HCT116 (cell line): ENCODE results near the gene SLC25A21.

ENCODE experiments used
- CEBPB ChIP-seq: IDR thresholded peaks from 2 replicates; pipeline ENCODE4 v1.6.1; 2012; ENCODE audit warnings: low read depth
- EGR1 ChIP-seq: IDR thresholded peaks from 2 replicates; pipeline ENCODE4 v1.6.1; 2012; ENCODE audit warnings: low read depth
- ELF1 ChIP-seq: IDR thresholded peaks from 2 replicates; pipeline ENCODE4 v1.6.1; 2012; ENCODE audit warnings: low read depth, borderline replicate concordance
- EZH2 ChIP-seq: fragments of 200-600 bp; sonication (generic); IDR thresholded peaks from 2 replicates; pipeline ENCODE4 v1.6.1; 2017; ENCODE audit warnings: antibody characterized with exemption, mixed run types
- EZH2phosphoT487 ChIP-seq: fragments of 200-600 bp; IDR thresholded peaks from 2 replicates; pipeline ENCODE4 v1.6.1; 2018; ENCODE audit warnings: antibody characterized with exemption, borderline replicate concordance
- POLR2AphosphoS5 ChIP-seq: IDR thresholded peaks from 2 replicates; pipeline ENCODE4 v1.6.1; 2011; ENCODE audit warnings: mild to moderate bottlenecking, low read depth, low read length, moderate library complexity
- SIN3A ChIP-seq: IDR thresholded peaks from 2 replicates; pipeline ENCODE4 v1.6.1; 2012; ENCODE audit warnings: low read depth
- SP1 ChIP-seq: IDR thresholded peaks from 2 replicates; pipeline ENCODE4 v1.6.1; 2012; ENCODE audit warnings: low read depth
- TCF7L2 ChIP-seq: IDR thresholded peaks from 2 replicates; pipeline ENCODE4 v1.7.0; 2011; ENCODE audit warnings: borderline replicate concordance, inconsistent platforms; ENCODE audit not compliant: insufficient read depth, insufficient read length; ENCODE audit errors: extremely low read depth
- TF ChIP-seq, protein P1 (sequence below), 3 experiments: fragments of 200-600 bp in 1 of 3; sonication (generic) in 1 of 3; IDR thresholded peaks in 2 of 3; conservative IDR thresholded peaks in 1 of 3; 2 replicates each; pipeline ENCODE4 v1.5.1; 2012 to 2017; ENCODE audit warnings: low read depth in 2 of 3, low read length in 2 of 3, antibody characterized with exemption in 1 of 3, borderline replicate concordance in 1 of 3, control low read depth in 1 of 3, mild to moderate bottlenecking in 1 of 3, mixed read lengths in 1 of 3, mixed run types in 1 of 3, moderate library complexity in 1 of 3; ENCODE audit not compliant: insufficient read depth in 1 of 3
- TF ChIP-seq, protein P2 (sequence below): IDR thresholded peaks from 2 replicates; pipeline ENCODE4 v1.6.1; 2012
- TF ChIP-seq, protein P3 (sequence below): IDR thresholded peaks from 2 replicates; pipeline ENCODE4 v1.6.1; 2011; ENCODE audit warnings: mild to moderate bottlenecking, low read length, moderate library complexity; ENCODE audit not compliant: insufficient replicate concordance; ENCODE audit errors: extremely low read depth

DNA sequence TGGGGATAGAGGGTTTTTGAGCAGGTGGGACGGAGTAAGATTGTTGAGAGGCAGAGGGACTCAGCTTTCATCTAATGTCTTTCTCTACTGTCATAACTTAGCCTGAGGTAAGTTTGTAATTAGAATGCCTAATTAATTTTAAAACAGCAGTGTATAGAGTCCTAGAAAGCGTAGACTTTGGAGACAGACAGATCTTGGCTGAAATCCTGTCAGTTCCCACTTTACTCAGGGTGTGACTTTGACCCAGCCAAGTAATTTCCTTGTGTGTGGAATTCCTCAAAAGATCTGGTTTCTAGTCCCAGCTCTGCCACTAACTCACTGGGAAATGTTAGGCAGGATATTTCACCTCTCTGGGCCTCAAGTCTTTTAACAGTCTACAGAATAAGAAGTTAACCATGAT is 74.3 kb downstream of the SLC25A21 start:
- TF ChIP-seq, protein P1, sequence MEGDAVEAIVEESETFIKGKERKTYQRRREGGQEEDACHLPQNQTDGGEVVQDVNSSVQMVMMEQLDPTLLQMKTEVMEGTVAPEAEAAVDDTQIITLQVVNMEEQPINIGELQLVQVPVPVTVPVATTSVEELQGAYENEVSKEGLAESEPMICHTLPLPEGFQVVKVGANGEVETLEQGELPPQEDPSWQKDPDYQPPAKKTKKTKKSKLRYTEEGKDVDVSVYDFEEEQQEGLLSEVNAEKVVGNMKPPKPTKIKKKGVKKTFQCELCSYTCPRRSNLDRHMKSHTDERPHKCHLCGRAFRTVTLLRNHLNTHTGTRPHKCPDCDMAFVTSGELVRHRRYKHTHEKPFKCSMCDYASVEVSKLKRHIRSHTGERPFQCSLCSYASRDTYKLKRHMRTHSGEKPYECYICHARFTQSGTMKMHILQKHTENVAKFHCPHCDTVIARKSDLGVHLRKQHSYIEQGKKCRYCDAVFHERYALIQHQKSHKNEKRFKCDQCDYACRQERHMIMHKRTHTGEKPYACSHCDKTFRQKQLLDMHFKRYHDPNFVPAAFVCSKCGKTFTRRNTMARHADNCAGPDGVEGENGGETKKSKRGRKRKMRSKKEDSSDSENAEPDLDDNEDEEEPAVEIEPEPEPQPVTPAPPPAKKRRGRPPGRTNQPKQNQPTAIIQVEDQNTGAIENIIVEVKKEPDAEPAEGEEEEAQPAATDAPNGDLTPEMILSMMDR (IDR thresholded peaks at IDR 0.05 in 2 of 3, conservative IDR thresholded peaks at IDR 0.05 in 1 of 3; ENCODE audit: borderline replicate concordance in 1 of 3, insufficient read depth in 1 of 3, low read depth in 2 of 3, low read length in 2 of 3), result no peak
- no peak for TF ChIP-seq EGR1
- TF ChIP-seq, protein P2, sequence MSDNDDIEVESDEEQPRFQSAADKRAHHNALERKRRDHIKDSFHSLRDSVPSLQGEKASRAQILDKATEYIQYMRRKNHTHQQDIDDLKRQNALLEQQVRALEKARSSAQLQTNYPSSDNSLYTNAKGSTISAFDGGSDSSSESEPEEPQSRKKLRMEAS, result no peak
- no peak for TF ChIP-seq SP1
- no peak for TF ChIP-seq POLR2AphosphoS5
- no peak for TF ChIP-seq CEBPB
- TF ChIP-seq EZH2, result no peak
- TF ChIP-seq TCF7L2, result no peak
- no peak for TF ChIP-seq ELF1
- TF ChIP-seq, protein P3, sequence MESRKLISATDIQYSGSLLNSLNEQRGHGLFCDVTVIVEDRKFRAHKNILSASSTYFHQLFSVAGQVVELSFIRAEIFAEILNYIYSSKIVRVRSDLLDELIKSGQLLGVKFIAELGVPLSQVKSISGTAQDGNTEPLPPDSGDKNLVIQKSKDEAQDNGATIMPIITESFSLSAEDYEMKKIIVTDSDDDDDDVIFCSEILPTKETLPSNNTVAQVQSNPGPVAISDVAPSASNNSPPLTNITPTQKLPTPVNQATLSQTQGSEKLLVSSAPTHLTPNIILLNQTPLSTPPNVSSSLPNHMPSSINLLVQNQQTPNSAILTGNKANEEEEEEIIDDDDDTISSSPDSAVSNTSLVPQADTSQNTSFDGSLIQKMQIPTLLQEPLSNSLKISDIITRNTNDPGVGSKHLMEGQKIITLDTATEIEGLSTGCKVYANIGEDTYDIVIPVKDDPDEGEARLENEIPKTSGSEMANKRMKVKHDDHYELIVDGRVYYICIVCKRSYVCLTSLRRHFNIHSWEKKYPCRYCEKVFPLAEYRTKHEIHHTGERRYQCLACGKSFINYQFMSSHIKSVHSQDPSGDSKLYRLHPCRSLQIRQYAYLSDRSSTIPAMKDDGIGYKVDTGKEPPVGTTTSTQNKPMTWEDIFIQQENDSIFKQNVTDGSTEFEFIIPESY, result no peak
- no peak for TF ChIP-seq SIN3A
- TF ChIP-seq EZH2phosphoT487, result no peak
